PC-9 (cell line): ENCODE results near the gene NEUROD2. TPM values are rescaled to one million over a fixed set of nuclear protein-coding genes. Genes with fewer than 3 reads are reported as not detected.

Experiments
- BruUV-seq: library from RNA; stranded (reverse); fragments of 400-500 nt; replicated peaks from 2 replicates; lab custom pipeline; 2021; lab: Mats Ljungman, UMichigan
- CTCF ChIA-PET: fragments of 300-600 bp; sonication (Branson Sonifier 250); formaldehyde crosslinking; loops from one replicate; lab custom pipeline; 2022; ENCODE audit warnings: antibody characterized with exemption; lab: Charles Lee
- POLR2A ChIA-PET: fragments of 300-600 bp; sonication (Branson Sonifier 250); formaldehyde crosslinking; loops from one replicate; lab custom pipeline; 2022; ENCODE audit warnings: antibody characterized with exemption; ENCODE audit not compliant: unreplicated experiment; lab: Charles Lee
- DNase-seq, 2 experiments: peaks; one replicate each; pipeline versions ENCODE4 v3.0.0 to v3.0.0-alpha.2; 2015 to 2022; ENCODE audit warnings: mixed read lengths in 1 of 2
- H2AFZ ChIP-seq: fragments of 200-600 bp; sonication (generic); 2 replicates; pipeline ENCODE4 v1.8.1; 2017; ENCODE audit warnings: antibody characterized with exemption
- H3F3A ChIP-seq: fragments of 200-600 bp; sonication (generic); 2 replicates; pipeline ENCODE4 v1.8.1; 2017; ENCODE audit warnings: antibody characterized with exemption, mild to moderate bottlenecking, low read depth; ENCODE audit not compliant: insufficient read depth
- H3K27ac ChIP-seq: fragments of 200-600 bp; sonication (generic); 2 replicates; pipeline ENCODE4 v1.6.1; 2016; ENCODE audit warnings: mixed run types
- H3K27me3 ChIP-seq: fragments of 200-600 bp; sonication (generic); 2 replicates; pipeline ENCODE4 v1.6.1; 2016; ENCODE audit warnings: low read depth, mixed run types; ENCODE audit not compliant: insufficient read depth
- H3K36me3 ChIP-seq: fragments of 200-600 bp; sonication (generic); 2 replicates; pipeline ENCODE4 v1.6.1; 2016; ENCODE audit warnings: low read depth, mixed run types
- H3K4me1 ChIP-seq: fragments of 200-600 bp; sonication (generic); replicated peaks from 2 replicates; pipeline ENCODE4 v1.6.1; 2016; ENCODE audit warnings: mixed run types; ENCODE audit not compliant: insufficient read depth
- H3K4me2 ChIP-seq: fragments of 200-600 bp; sonication (generic); 2 replicates; pipeline ENCODE4 v1.6.1; 2017; ENCODE audit warnings: mixed run types
- H3K4me3 ChIP-seq: fragments of 200-600 bp; sonication (generic); 2 replicates; pipeline ENCODE4 v1.6.1; 2016; ENCODE audit warnings: mixed run types
- H3K79me2 ChIP-seq: fragments of 200-600 bp; sonication (generic); 2 replicates; pipeline ENCODE4 v1.6.1; 2017; ENCODE audit warnings: low read depth, mixed run types
- H3K9me2 ChIP-seq: fragments of 200-600 bp; sonication (generic); 2 replicates; pipeline ENCODE4 v1.8.1; 2017; ENCODE audit warnings: mild to moderate bottlenecking; ENCODE audit not compliant: insufficient read depth
- H3K9me3 ChIP-seq: fragments of 200-600 bp; sonication (generic); 2 replicates; pipeline ENCODE4 v1.8.1; 2016; ENCODE audit warnings: low read depth; ENCODE audit not compliant: insufficient read depth
- H4K20me1 ChIP-seq: fragments of 200-600 bp; sonication (generic); 2 replicates; pipeline ENCODE4 v1.8.1; 2017; ENCODE audit not compliant: insufficient read depth
- CTCF ChIP-seq: fragments of 200-600 bp; sonication (generic); conservative IDR thresholded peaks from 2 replicates; pipeline ENCODE4 v1.6.1; 2017; ENCODE audit warnings: mixed run types, antibody characterized with exemption, mild to moderate bottlenecking, moderate library complexity
- EZH2 ChIP-seq: fragments of 200-600 bp; sonication (generic); IDR thresholded peaks from 2 replicates; pipeline ENCODE4 v1.8.0; 2017; ENCODE audit warnings: antibody characterized with exemption, low read depth
- intact Hi-C: fragments of 100-400 bp; cut with micrococcal nuclease; formaldehyde crosslinking; loops from one replicate; pipeline ENCODE4 v1.10.0; 2022; ENCODE audit not compliant: unreplicated experiment
- total RNA-seq: library from RNA; stranded (reverse); gene quantifications from 2 replicates; pipeline ENCODE4 v1.2.3, GENCODE V29; 2021

The NEUROD2 gene
- total RNA-seq, 1 experiment from 2014 or later: not detected

- no peak overlapping the region for H3K4me2 ChIP-seq
Observed at GRCh38 chr17:39602533-39603303, 5.0 kb downstream of the NEUROD2 start.

GRCh38 chr17:39601758-39602532 lies 5.8 kb downstream of the NEUROD2 start:
- Histone ChIP-seq H3K27me3 (peaks cover 96% of the 10 kb centered on the region), H3K4me3 (no peak overlapping the region), H3F3A (no peaks in the 10 kb centered on the region), H3K27ac (no peak overlapping the region), H3K9me2 (no peaks in the 10 kb centered on the region), H2AFZ (no peak overlapping the region), H3K4me1 (no peaks in the 10 kb centered on the region), H3K4me2 (no peak overlapping the region), H3K36me3 (no peaks in the 10 kb centered on the region), H4K20me1 (no peaks in the 10 kb centered on the region), H3K9me3 (no peaks in the 10 kb centered on the region), H3K79me2 (no peaks in the 10 kb centered on the region)
- no TSS peak for BruUV-seq
- TF ChIP-seq CTCF (no peak), EZH2 (no peak)
- POLR2A ChIA-PET: no interaction called here
- no peak for DNase-seq
- CTCF ChIA-PET: no interaction called here
- intact Hi-C loops: no loop called here

More at GRCh38 chr17:39602533-39603303, 5.0 kb downstream of the NEUROD2 start:
- Histone ChIP-seq H3K79me2 (no peaks in the 10 kb centered on the region), H2AFZ (no peak overlapping the region), H3F3A (no peaks in the 10 kb centered on the region), H3K4me3 (no peak overlapping the region), H3K27me3 (peaks cover 93% of the 10 kb centered on the region), H3K9me3 (no peaks in the 10 kb centered on the region), H3K4me1 (no peaks in the 10 kb centered on the region), H3K9me2 (no peaks in the 10 kb centered on the region), H3K36me3 (no peaks in the 10 kb centered on the region), H4K20me1 (no peaks in the 10 kb centered on the region), H3K27ac (no peak overlapping the region)
- ChIA-PET CTCF (no interaction called here), POLR2A (no interaction called here)
- no peak for DNase-seq
- intact Hi-C loops: no loop called here
- BruUV-seq: no TSS peak
- no peak for TF ChIP-seq CTCF
- TF ChIP-seq EZH2: no peak

- Histone ChIP-seq H3K27me3 (peaks cover 96% of the 10 kb centered on the region), H3F3A (no peaks in the 10 kb centered on the region), H3K4me3 (no peak overlapping the region), H3K4me1 (no peaks in the 10 kb centered on the region), H3K4me2 (no peak overlapping the region), H3K27ac (no peak overlapping the region), H3K79me2 (no peaks in the 10 kb centered on the region), H3K36me3 (no peaks in the 10 kb centered on the region), H2AFZ (no peak overlapping the region), H3K9me3 (no peaks in the 10 kb centered on the region), H3K9me2 (no peaks in the 10 kb centered on the region), H4K20me1 (no peaks in the 10 kb centered on the region)
- no TSS peak for BruUV-seq
- ChIA-PET CTCF (interaction anchor here (0.7 kb wide), 1 partner anchor 54 kb away, joined by 3 read pairs; no protein-coding TSS in a partner anchor), POLR2A (no interaction called here)
- intact Hi-C loops: no loop called here
- DNase-seq: no peak
- TF ChIP-seq EZH2 (peak; percentile 72; the same call in 1 of the 2 replicates), CTCF (no peak)
Observed at GRCh38 chr17:39600997-39601597, 6.6 kb downstream of the NEUROD2 start.
